ENCODE data around the gene PGM5. TPM values are rescaled to one million over a fixed set of nuclear protein-coding genes. Genes with fewer than 3 reads are reported as not detected.

Gene PGM5
- total and polyA plus RNA-seq, 8 donors: 12.7 to 61.3 (median 52.0) TPM

GRCh38 chr9:68567565-68567964 lies 211.2 kb downstream of the PGM5 start:
- Histone ChIP-seq H3K36me3 (no peaks in the 10 kb centered on the region), H3K9me3 (no peaks in the 10 kb centered on the region), H3K4me1 (peaks cover 0 to 31% of the 10 kb centered on the region in 2 donors), H3K27me3 (no peaks in the 10 kb centered on the region), H3K4me3 (no peak overlapping the region), H3K27ac (no peak overlapping the region)
- DNase-seq: no peak
- intact Hi-C loops (cut with DNase I): no loop called here
- TF ChIP-seq CTCF (IDR thresholded peaks at IDR 0.05): no peak
- ATAC-seq: no peak

- no peak overlapping the region for H3K4me3 ChIP-seq
Observed at GRCh38 chr9:68574150-68574549, 217.7 kb downstream of the PGM5 start.

GRCh38 chr9:68575817-68576216 lies 219.4 kb downstream of the PGM5 start:
- Histone ChIP-seq H3K4me3 (no peak overlapping the region), H3K4me1 (no peaks in the 10 kb centered on the region), H3K27ac (no peak overlapping the region), H3K27me3 (no peaks in the 10 kb centered on the region), H3K36me3 (no peaks in the 10 kb centered on the region), H3K9me3 (no peaks in the 10 kb centered on the region)
- no peak for TF ChIP-seq CTCF (IDR thresholded peaks at IDR 0.05)
- ATAC-seq (no peak), DNase-seq (no peak)
- intact Hi-C loops (cut with DNase I): no loop called here

More at GRCh38 chr9:68574150-68574549, 217.7 kb downstream of the PGM5 start:
- Histone ChIP-seq H3K9me3 (no peaks in the 10 kb centered on the region), H3K27me3 (no peaks in the 10 kb centered on the region), H3K27ac (no peak overlapping the region), H3K4me1 (no peaks in the 10 kb centered on the region), H3K36me3 (no peaks in the 10 kb centered on the region)
- ATAC-seq (no peak), DNase-seq (no peak)
- intact Hi-C loops (cut with DNase I): no loop called here
- no peak for TF ChIP-seq CTCF (IDR thresholded peaks at IDR 0.05)

- peaks cover 0 to 6% of the 10 kb centered on the region in 2 donors for H3K4me1 ChIP-seq
- ATAC-seq: no peak
- no peaks in the 10 kb centered on the region for H3K27me3 ChIP-seq
- no peak overlapping the region for H3K27ac ChIP-seq
- no peaks in the 10 kb centered on the region for H3K9me3 ChIP-seq
- H3K36me3 ChIP-seq: no peaks in the 10 kb centered on the region
- no peak for TF ChIP-seq CTCF (IDR thresholded peaks at IDR 0.05)
- intact Hi-C loops (cut with DNase I): no loop called here
- no peak for DNase-seq
- no peak overlapping the region for H3K4me3 ChIP-seq
Observed at GRCh38 chr9:68577774-68578591, 221.6 kb downstream of the PGM5 start.

Other genes with a start within 250 kb of the PGM5 start
- 10 to 100 TPM; 16.7 to 23.4 TPM for gene ZNG1C, start 114.6 kb upstream of the PGM5 start, total RNA-seq
- gene ZNG1C, start 114.6 kb upstream of the PGM5 start, polyA plus RNA-seq (ENCODE audit: insufficient read length in 6 of 6): 10 to 100 TPM; 18.6 to 31.2 (median 27.2) TPM
- not detected for gene FOXD4L3, start 53.7 kb upstream of the PGM5 start, total RNA-seq
- under 1 TPM in 2 of 6 donors, not detected in 4; 0.17 TPM for gene FOXD4L3, start 53.7 kb upstream of the PGM5 start, polyA plus RNA-seq (ENCODE audit: insufficient read length in 6 of 6)
- not detected for gene TMEM252, start 184.3 kb downstream of the PGM5 start, total RNA-seq
- 1 to 10 TPM; 2.2 to 2.7 (median 2.4) TPM for gene TMEM252, start 184.3 kb downstream of the PGM5 start, polyA plus RNA-seq (ENCODE audit: insufficient read length in 6 of 6)

All from left lung (tissue), 10 donors.